NCI-H524 (cell line): ENCODE results near the gene SPINT2.
A peak's percentile ranks its signal among the peaks of the same experiment; 100 is the strongest.
"Not testable (repeated sequence)": the region's sequence is repeated elsewhere in the genome, so short reads cannot be mapped to it uniquely, and the experiment has no call there.

Experiments
- DNase-seq, 2 experiments: peaks; one replicate each; lab custom pipeline; 2025; lab: John Stamatoyannopoulos, UW

The SPINT2 gene, protein sequence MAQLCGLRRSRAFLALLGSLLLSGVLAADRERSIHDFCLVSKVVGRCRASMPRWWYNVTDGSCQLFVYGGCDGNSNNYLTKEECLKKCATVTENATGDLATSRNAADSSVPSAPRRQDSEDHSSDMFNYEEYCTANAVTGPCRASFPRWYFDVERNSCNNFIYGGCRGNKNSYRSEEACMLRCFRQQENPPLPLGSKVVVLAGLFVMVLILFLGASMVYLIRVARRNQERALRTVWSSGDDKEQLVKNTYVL

DNA sequence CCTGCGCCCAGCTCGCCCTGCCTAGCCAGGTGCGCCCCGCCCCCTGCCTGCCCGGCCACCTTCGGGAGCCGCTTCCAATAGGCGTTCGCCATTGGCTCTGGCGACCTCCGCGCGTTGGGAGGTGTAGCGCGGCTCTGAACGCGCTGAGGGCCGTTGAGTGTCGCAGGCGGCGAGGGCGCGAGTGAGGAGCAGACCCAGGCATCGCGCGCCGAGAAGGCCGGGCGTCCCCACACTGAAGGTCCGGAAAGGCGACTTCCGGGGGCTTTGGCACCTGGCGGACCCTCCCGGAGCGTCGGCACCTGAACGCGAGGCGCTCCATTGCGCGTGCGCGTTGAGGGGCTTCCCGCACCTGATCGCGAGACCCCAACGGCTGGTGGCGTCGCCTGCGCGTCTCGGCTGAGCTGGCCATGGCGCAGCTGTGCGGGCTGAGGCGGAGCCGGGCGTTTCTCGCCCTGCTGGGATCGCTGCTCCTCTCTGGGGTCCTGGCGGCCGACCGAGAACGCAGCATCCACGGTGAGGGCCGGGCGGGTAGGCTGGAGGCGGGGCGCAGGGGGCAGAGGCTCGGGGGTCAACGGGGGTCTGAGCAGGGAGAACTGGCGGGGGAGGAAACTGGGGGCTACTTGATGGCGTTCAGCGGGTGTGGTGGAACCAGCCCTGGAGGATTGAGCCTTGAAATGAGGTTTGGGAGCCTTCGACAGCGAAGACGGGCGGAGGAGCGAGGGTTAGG, at the start of gene SPINT2:
TSS of gene SPINT2 (plus strand) at position 88 of the 727 bp plus-strand sequence. CDS start at position 408, 320 bp downstream.
- DNase-seq = peak; percentile 52 to 72

DNA sequence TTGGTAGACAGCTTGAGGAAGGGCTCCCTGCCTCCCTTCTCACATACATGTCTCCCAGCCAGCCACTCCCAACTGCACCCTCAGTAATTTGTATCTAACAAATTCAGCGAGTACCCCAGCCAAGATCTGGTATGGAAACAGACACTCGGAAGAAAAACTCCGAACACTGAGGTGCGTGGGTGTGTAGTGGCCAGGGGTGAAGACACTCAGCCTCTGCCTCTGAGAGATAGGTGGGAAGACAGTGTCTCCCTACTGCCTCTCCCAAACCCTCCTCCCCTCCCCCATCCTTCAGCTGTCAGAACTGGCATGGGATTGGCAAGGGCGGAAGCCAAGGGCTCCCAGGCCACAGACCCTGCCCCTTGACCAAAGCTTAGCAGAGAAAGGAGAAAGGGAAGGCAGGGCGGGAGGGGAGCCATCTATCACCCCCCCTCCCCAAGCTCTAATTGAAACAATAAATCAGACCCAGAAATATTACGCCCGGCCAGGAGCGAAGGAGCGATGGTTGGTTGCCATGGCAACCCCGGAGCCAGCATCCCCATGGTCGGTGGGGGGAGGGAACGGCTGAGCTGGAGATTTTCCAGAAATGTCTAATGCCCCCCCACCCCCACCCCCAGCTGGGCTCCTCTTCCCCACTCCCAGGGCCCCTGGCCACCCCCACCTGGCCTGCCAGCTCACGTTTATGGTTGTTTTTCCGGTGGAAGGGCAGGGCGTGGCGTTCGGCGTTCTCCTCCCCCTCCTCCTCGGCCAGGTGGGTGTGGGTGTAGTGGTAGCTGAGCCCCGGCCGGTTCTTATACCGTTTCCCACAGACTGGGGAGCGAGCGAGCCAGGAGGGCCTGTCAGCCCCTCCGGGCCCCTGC, 47.4 kb upstream of the SPINT2 start:
- no peak for DNase-seq

GRCh38 chr19:38218204-38218603, 46.2 kb upstream of the SPINT2 start:
- DNase-seq = no peak

GRCh38 chr19:38219221-38219620, 45.2 kb upstream of the SPINT2 start:
- no peak for DNase-seq

- DNase-seq = no peak
These were observed 43.0 kb upstream of the SPINT2 start for GRCh38 chr19:38221421-38221820.

- no peak for DNase-seq
These were observed 42.2 kb upstream of the SPINT2 start for GRCh38 chr19:38221919-38222830.

- DNase-seq = no peak
These were observed 41.3 kb upstream of the SPINT2 start for GRCh38 chr19:38223119-38223523.

- DNase-seq = no peak
These were observed 40.8 kb upstream of the SPINT2 start for GRCh38 chr19:38223617-38224013.

DNA sequence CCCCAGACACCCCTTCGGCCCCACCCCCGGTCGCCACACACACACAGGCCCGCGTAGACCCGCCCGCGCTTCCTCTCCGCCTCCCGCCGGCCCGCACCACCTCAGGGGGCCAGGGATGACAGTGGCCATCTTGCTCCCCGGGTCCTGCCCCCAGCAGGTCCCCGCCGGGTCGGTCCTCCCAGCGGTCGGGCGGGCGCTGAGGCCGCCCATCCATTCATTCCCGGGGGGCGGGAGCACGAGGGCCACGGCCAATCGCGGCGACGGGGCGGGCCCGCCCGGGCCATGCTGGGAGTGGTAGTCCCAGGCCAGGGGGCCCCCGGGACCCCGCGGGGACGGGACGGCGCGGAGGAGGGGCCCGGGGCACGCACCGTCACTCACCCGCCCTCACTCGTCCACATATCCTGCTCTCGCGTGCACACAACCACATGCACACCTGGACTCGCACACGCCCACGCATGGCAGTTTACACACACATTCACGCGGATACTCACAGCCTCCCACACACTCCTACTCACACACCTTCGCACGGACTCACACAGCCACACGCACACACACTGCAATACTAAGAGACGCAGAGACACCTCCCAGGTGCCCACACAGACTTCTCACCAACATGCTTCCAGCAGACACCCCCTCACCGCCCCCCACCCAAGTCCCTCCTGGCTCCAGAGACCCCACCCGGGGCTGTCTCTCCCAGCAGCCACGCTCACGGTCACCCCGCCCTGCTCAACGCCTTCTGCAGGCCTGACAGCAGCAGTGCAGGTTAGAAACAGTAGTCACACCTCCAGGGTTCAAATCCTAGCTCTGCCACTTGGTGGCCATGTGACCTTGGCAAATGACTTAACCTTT, 40.1 kb upstream of the SPINT2 start, which contains the start of gene DPF1:
TSS of gene DPF1 (minus strand) at position 209 of the 849 bp plus-strand sequence. CDS start at position 129, 80 bp downstream.
- peak; percentile 71 to 89 for DNase-seq

DNA sequence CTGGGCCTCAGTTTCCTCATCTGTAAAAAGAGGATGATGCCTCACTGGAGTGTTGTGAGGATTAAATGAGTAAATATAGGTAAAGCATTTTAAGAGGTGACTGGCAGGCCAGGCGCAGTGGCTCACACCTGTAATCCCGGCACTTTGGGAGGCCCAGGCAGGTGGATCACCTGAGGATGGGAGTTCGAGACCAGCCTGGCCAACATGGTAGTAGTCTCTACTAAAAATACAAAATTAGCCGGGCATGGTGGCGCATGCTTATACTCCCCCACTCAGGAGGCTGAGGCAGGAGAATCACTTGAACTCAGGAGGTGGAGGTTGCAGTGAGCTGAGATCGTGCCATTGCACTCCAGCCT, 39.5 kb upstream of the SPINT2 start:
- not testable (repeated sequence) for DNase-seq

DNA sequence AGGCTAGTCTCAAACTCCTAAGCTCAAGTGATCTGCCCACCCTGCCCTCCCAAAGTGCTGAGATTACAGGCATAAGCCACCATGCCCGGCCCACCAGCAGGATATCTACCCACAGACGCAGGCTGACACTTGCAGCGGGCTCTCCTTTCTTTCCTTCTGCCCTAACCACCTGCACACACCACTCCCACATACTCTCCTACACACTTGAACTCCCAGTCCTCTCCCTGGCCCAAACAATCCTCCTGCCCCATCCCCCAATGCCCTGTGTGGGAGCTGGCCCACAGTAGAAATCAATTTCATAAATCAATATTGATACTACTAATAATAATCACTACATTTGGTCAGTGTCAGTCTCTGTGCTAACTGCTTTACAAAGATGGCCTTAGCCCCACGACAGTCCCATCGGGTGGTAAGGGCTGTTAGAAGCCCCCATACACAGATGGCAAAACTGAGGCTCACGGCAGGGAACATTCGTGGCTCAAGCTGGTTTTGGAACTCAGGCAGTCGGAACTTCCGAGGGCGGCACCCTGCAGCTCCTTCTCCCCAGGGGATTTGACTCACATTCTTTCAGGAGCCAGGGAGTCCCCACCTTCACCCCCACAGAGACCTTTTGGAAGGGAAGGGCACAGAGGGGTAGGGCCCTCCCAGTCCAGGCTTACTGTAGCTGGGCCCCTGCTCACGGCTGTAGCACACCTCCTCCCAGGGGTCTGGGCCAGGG, 36.9 kb upstream of the SPINT2 start:
- DNase-seq = peak in 1 of 2 experiments; percentile 15

GRCh38 chr19:38228005-38228377, 36.4 kb upstream of the SPINT2 start:
- DNase-seq = peak; percentile 30 to 57

DNA sequence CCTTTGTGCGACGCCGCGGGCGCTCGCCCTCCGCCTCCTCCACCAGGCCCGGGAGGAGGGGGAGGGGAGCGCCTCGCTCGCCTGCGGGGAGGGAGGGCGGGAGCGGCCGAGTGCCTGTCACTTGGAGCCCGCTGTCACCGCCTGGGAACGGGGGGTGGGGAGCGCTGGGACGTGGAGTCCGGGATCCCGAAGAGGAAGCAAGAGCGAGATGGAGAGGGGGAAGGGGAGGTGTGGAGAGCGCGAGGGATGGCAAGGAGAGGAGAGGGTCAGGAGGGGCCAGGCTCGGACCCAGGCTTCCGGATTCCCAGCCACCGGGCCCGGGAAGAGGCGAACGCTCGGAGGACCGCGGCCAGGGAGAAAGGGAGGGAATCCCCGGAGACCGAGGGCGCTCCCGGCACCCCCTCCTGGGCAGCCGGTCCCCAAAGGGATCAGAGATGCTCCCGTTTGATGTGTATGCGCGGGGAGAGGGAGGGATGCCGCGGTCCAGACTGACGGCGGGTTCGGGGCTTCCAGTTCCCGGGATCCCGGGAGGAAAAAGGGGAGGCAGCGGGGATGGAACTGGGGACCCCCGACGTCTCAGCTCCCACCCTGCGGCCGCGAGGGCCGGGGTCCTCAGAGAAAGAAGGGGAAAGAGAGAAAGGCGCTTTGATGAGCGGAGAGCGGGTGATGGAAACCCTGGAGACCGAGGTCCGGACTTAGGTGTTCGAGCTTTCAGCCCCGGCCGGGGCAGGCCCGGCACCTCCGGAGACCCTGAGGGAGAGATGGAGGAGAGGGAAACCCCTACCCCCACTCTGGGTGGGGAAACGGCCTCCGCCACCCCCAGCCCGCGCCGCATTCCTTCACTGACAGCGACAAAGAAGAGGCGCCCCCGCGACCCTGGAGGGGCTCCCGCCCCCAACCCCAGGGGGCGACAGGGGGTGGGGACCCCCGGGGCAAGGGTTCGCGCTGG, 35.6 kb upstream of the SPINT2 start:
- DNase-seq = peak; percentile 30 to 61

- DNase-seq = peak; percentile 96 to 98
These were observed 34.7 kb upstream of the SPINT2 start for GRCh38 chr19:38229585-38230073.

GRCh38 chr19:38230506-38231133, 33.8 kb upstream of the SPINT2 start:
- DNase-seq = not testable (repeated sequence)

- DNase-seq = no peak
These were observed 32.5 kb upstream of the SPINT2 start for GRCh38 chr19:38231918-38232317.

GRCh38 chr19:38233740-38234251, 30.6 kb upstream of the SPINT2 start:
- DNase-seq = peak; percentile 9 to 72

DNA sequence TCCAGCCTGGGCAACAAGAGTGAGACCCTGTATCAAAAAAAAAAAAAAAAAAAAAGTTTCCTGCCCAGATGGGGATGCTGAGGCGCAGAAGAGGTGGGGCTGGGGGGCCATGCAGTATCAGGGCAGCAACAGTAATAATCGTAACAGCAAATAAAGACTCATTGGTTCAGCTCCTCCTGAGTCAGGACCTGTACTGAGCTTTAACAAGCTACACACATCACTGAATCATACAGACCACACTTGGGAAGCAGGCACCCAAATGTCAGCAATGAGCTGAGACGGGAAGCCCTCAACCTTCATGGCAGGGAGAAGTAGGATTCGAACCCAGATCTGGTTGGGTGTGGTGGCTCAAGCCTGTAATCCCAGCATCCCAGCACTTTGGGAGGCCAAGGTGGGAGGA, 29.8 kb upstream of the SPINT2 start:
- no peak for DNase-seq
